IMR-90 (cell line): ENCODE results near the gene PRR13. TPM values are rescaled to one million over a fixed set of nuclear protein-coding genes. Genes with fewer than 3 reads are reported as not detected.

Experiments
- ATAC-seq: fragments of 200-7000 bp; cut with Tn5 transposase; 2 replicates; pipeline ENCODE4 v1.9.1; 2020; ENCODE audit warnings: low read depth, mild to moderate bottlenecking, moderate library complexity
- BruUV-seq: library from RNA; stranded (reverse); fragments of 400-500 nt; replicated peaks from 2 replicates; lab custom pipeline; 2021; lab: Mats Ljungman, UMichigan
- CTCF ChIA-PET: fragments of 300-600 bp; formaldehyde crosslinking; extraction: SDS; loops from one replicate; lab custom pipeline; 2021; ENCODE audit warnings: antibody characterized with exemption; lab: Yijun Ruan, JAX
- POLR2A ChIA-PET: fragments of 300-600 bp; sonication (Branson Sonifier 250); formaldehyde crosslinking; loops from one replicate; lab custom pipeline; 2022; ENCODE audit warnings: antibody characterized with exemption; ENCODE audit not compliant: unreplicated experiment; lab: Charles Lee
- DNase-seq: peaks from one replicate; pipeline ENCODE4 v3.0.0; 2013
- H2AFZ ChIP-seq: replicated peaks from 2 replicates; pipeline ENCODE3; 2013; ENCODE audit warnings: low read length, mild to moderate bottlenecking; ENCODE audit not compliant: poor library complexity
- H2AK5ac ChIP-seq: 2 replicates; pipeline ENCODE4 v1.6.1; 2013; ENCODE audit warnings: low read depth, low read length, inconsistent platforms
- H2AK9ac ChIP-seq: replicated peaks from 2 replicates; pipeline ENCODE3; 2013; ENCODE audit warnings: mild to moderate bottlenecking, low read depth, low read length, moderate library complexity; ENCODE audit not compliant: poor library complexity
- H2BK120ac ChIP-seq: 2 replicates; pipeline ENCODE4 v1.6.1; 2013; ENCODE audit warnings: low read depth, low read length, inconsistent platforms
- H2BK15ac ChIP-seq: 3 replicates; pipeline ENCODE4 v1.6.1; 2013; ENCODE audit warnings: low read depth, low read length, inconsistent platforms
- H2BK20ac ChIP-seq: 2 replicates; pipeline ENCODE4 v1.6.1; 2013; ENCODE audit warnings: low read depth, mild to moderate bottlenecking, inconsistent platforms, low read length, moderate library complexity
- H2BK5ac ChIP-seq: 2 replicates; pipeline ENCODE4 v1.6.1; 2013; ENCODE audit warnings: mild to moderate bottlenecking, low read depth, low read length, inconsistent platforms; ENCODE audit not compliant: poor library complexity, severe bottlenecking
- H3K14ac ChIP-seq: replicated peaks from 2 replicates; pipeline ENCODE4 v1.6.1; 2013; ENCODE audit warnings: low read depth, low read length, inconsistent platforms
- H3K18ac ChIP-seq: 2 replicates; pipeline ENCODE4 v1.6.1; 2013; ENCODE audit warnings: low read depth, low read length, control low read depth
- H3K23ac ChIP-seq: 2 replicates; pipeline ENCODE4 v1.6.1; 2013; ENCODE audit warnings: low read depth, low read length, inconsistent platforms
- H3K27ac ChIP-seq: 2 replicates; pipeline ENCODE4 v1.5.1; 2013; ENCODE audit warnings: mild to moderate bottlenecking, control low read depth, low read length; ENCODE audit not compliant: insufficient read depth
- H3K27me3 ChIP-seq: 2 replicates; pipeline ENCODE4 v1.6.1; 2013; ENCODE audit warnings: low read length; ENCODE audit not compliant: control insufficient read depth, insufficient read depth
- H3K36me3 ChIP-seq: 2 replicates; pipeline ENCODE4 v1.6.1; 2013; ENCODE audit warnings: low read length, mixed read lengths; ENCODE audit not compliant: control insufficient read depth, insufficient read depth
- H3K4ac ChIP-seq: 2 replicates; pipeline ENCODE4 v1.6.1; 2013; ENCODE audit warnings: low read depth, low read length, inconsistent platforms
- H3K4me1 ChIP-seq: 2 replicates; pipeline ENCODE4 v1.6.1; 2013; ENCODE audit warnings: low read length, mixed read lengths; ENCODE audit not compliant: control insufficient read depth, insufficient read depth
- H3K4me2 ChIP-seq: 2 replicates; pipeline ENCODE4 v1.6.1; 2013; ENCODE audit warnings: low read depth, mild to moderate bottlenecking, control low read depth, low read length, moderate library complexity
- H3K4me3 ChIP-seq: 2 replicates; pipeline ENCODE4 v1.5.1; 2013; ENCODE audit warnings: low read depth, mild to moderate bottlenecking, control low read depth, low read length, moderate library complexity; ENCODE audit not compliant: insufficient read depth
- H3K56ac ChIP-seq: 2 replicates; pipeline ENCODE4 v1.6.1; 2013; ENCODE audit warnings: low read length, inconsistent platforms; ENCODE audit not compliant: insufficient read depth; ENCODE audit errors: extremely low read depth
- H3K79me1 ChIP-seq, 2 experiments: 2 replicates each; pipeline ENCODE4 v1.6.1; 2013; ENCODE audit warnings: low read length in 2 of 2, inconsistent platforms in 1 of 2, low read depth in 1 of 2
- H3K9ac ChIP-seq: 2 replicates; pipeline ENCODE4 v1.6.1; 2013; ENCODE audit warnings: low read depth, low read length, control low read depth
- H3K9me1 ChIP-seq: 2 replicates; pipeline ENCODE4 v1.6.1; 2013; ENCODE audit warnings: low read length, inconsistent platforms; ENCODE audit not compliant: insufficient read depth
- H3K9me3 ChIP-seq: 2 replicates; pipeline ENCODE4 v1.6.1; 2013; ENCODE audit warnings: low read length; ENCODE audit not compliant: control insufficient read depth, insufficient read depth
- H4K20me1 ChIP-seq: 2 replicates; pipeline ENCODE4 v1.6.1; 2013; ENCODE audit warnings: low read length, inconsistent platforms; ENCODE audit not compliant: insufficient read depth
- H4K5ac ChIP-seq: 2 replicates; pipeline ENCODE4 v1.6.1; 2013; ENCODE audit warnings: mild to moderate bottlenecking, low read depth, low read length, control low read depth
- H4K8ac ChIP-seq, 2 experiments: 2 replicates each; pipeline ENCODE4 v1.6.1; 2013; ENCODE audit warnings: low read depth in 2 of 2, low read length in 2 of 2, control low read depth in 1 of 2, inconsistent platforms in 1 of 2
- H4K91ac ChIP-seq: 2 replicates; pipeline ENCODE4 v1.6.1; 2013; ENCODE audit warnings: low read depth, low read length, inconsistent platforms; ENCODE audit not compliant: insufficient read depth
- BHLHE40 ChIP-seq: fragments of 150-350 bp; IDR thresholded peaks from 2 replicates; pipeline ENCODE4 v1.6.1; 2016; ENCODE audit warnings: mild to moderate bottlenecking, low read depth, low read length
- CEBPB ChIP-seq: IDR thresholded peaks from 2 replicates; pipeline ENCODE4 v1.6.1; 2012; ENCODE audit warnings: low read depth, low read length, improper control_type of control experiment
- CHD1 ChIP-seq: IDR thresholded peaks from 2 replicates; pipeline ENCODE4 v1.6.1; 2012; ENCODE audit warnings: low read depth, low read length, improper control_type of control experiment
- FOS ChIP-seq: fragments of 150-350 bp; IDR thresholded peaks from 2 replicates; pipeline ENCODE4 v1.6.1; 2016; ENCODE audit warnings: low read depth, low read length
- MAFK ChIP-seq: IDR thresholded peaks from 2 replicates; pipeline ENCODE4 v1.6.1; 2012; ENCODE audit warnings: low read depth, low read length, improper control_type of control experiment
- MAZ ChIP-seq: IDR thresholded peaks from 2 replicates; pipeline ENCODE4 v1.6.1; 2012; ENCODE audit warnings: low read depth, mild to moderate bottlenecking, low read length, improper control_type of control experiment, moderate library complexity, borderline replicate concordance
- MXI1 ChIP-seq: IDR thresholded peaks from 2 replicates; pipeline ENCODE4 v1.6.1; 2012; ENCODE audit warnings: low read depth, mild to moderate bottlenecking, low read length, moderate library complexity, borderline replicate concordance
- NFE2L2 ChIP-seq: fragments of 150-350 bp; IDR thresholded peaks from 2 replicates; pipeline ENCODE4 v1.6.1; 2016; ENCODE audit warnings: low read depth, mild to moderate bottlenecking, low read length
- POLR2A ChIP-seq: IDR thresholded peaks from 2 replicates; pipeline ENCODE4 v1.6.1; 2012; ENCODE audit warnings: mild to moderate bottlenecking, low read depth, low read length
- RAD21 ChIP-seq: IDR thresholded peaks from 2 replicates; pipeline ENCODE4 v1.6.1; 2012; ENCODE audit warnings: low read length, improper control_type of control experiment
- RCOR1 ChIP-seq: IDR thresholded peaks from 2 replicates; pipeline ENCODE4 v1.6.1; 2012; ENCODE audit warnings: mild to moderate bottlenecking, low read length, improper control_type of control experiment; ENCODE audit not compliant: insufficient replicate concordance
- RFX5 ChIP-seq: IDR thresholded peaks from 2 replicates; pipeline ENCODE4 v1.8.0; 2012; ENCODE audit warnings: low read depth, mild to moderate bottlenecking, low read length, moderate library complexity
- SMC3 ChIP-seq: fragments of 150-350 bp; IDR thresholded peaks from 2 replicates; pipeline ENCODE4 v1.6.1; 2016; ENCODE audit warnings: low read depth, mild to moderate bottlenecking, antibody characterized with exemption, low read length, moderate library complexity
- WGBS, 2 experiments: methylation state at CpG; one replicate each; pipeline versions ENCODE4 v1.1.5 to v1.1.7; 2013; ENCODE audit warnings: missing lambda C conversion rate in 2 of 2; ENCODE audit not compliant: insufficient read length in 1 of 2; ENCODE audit errors: extremely low coverage in 2 of 2; 5-methylcytosine and 5-hydroxymethylcytosine counted together
- dilution Hi-C: fragments of 300-500 bp; cut with HindIII; formaldehyde crosslinking; loops from one replicate; pipeline ENCODE4 v1.14.3; 2018; ENCODE audit warnings: low sequenced_read_pairs; ENCODE audit not compliant: unreplicated experiment
- in situ Hi-C: fragments of 300-500 bp; cut with MboI; formaldehyde crosslinking; loops from 3 replicates; pipeline ENCODE4 v1.14.3; 2019; ENCODE audit warnings: low sequenced_read_pairs, inconsistent platforms, mixed read lengths
- intact Hi-C: fragments of 100-400 bp; cut with micrococcal nuclease; formaldehyde crosslinking; loops from 2 replicates; pipeline ENCODE4 v1.10.0; 2022
- polyA plus RNA-seq, 3 experiments: library from polyadenylated mRNA; depleted of rRNA; stranded (reverse); fragments of >200 nt; gene quantifications; 2 replicates each; pipeline ENCODE4 v1.2.3, GENCODE V29; 2012; ENCODE audit warnings: low replicate concordance in 1 of 3
- total RNA-seq: library from RNA; depleted of rRNA; stranded (reverse); fragments of >200 nt; gene quantifications from 2 replicates; pipeline ENCODE4 v1.2.3, GENCODE V29; 2012
- TF ChIP-seq, protein P1 (sequence below): conservative IDR thresholded peaks from 2 replicates; pipeline ENCODE4 v1.5.1; 2012; ENCODE audit warnings: mild to moderate bottlenecking, low read depth, low read length, improper control_type of control experiment
- TF ChIP-seq, protein P2 (sequence below): fragments of 150-350 bp; IDR thresholded peaks from 2 replicates; pipeline ENCODE4 v1.6.1; 2017; ENCODE audit warnings: mild to moderate bottlenecking, antibody characterized with exemption, low read length, low read depth
- TF ChIP-seq, protein P3 (sequence below): fragments of 150-350 bp; IDR thresholded peaks from 2 replicates; pipeline ENCODE4 v1.6.1; 2016; ENCODE audit warnings: low read depth, mild to moderate bottlenecking, low read length, moderate library complexity, borderline replicate concordance

PRR13 gene
- total and polyA plus RNA-seq, 2 of the 4 experiments (the other 2 are of a cell fraction): 25.5 to 114 TPM

DNA sequence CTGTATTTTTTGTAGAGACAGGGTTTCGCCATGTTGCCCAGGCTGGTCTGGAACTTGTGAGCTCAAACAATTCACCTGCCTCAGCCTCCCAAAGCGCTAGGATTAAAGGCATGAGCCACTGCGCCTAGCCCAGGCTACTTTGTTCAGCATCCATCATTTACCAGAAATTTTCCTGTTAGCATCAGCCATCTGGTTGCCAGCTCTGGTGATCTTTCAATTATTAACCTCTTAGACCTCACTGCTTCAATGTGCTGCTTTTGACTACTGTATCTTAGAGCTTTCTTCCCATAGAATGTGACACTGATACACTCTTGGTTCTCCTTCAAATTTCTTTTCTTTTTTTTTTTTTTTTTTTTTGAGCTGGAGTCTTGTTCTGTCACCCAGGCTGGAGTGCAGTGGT, 23.3 kb upstream of the PRR13 start:
- Histone ChIP-seq H2BK20ac (no peak overlapping the region), H2BK5ac (no peak overlapping the region), H2BK120ac (no peak overlapping the region), H4K5ac (no peak overlapping the region), H3K79me1 (peaks cover 0 to 3% of the 10 kb centered on the region in 2 experiments; a peak in 1 of 4 replicates), H3K27ac (no peak overlapping the region), H2BK15ac (no peak overlapping the region), H3K56ac (no peak overlapping the region), H3K9ac (no peak overlapping the region), H3K18ac (no peak overlapping the region), H2AFZ (no peak overlapping the region), H3K9me3 (no peaks in the 10 kb centered on the region), H2AK5ac (no peak overlapping the region), H3K14ac (no peak overlapping the region), H3K27me3 (no peaks in the 10 kb centered on the region), H3K4ac (no peak overlapping the region), H4K8ac (no peak overlapping the region), H3K4me3 (no peak overlapping the region), H3K4me2 (no peak overlapping the region), H4K91ac (no peak overlapping the region), H3K4me1 (peaks cover 10% of the 10 kb centered on the region), H4K20me1 (no peaks in the 10 kb centered on the region), H2AK9ac (no peak overlapping the region), H3K23ac (no peak overlapping the region), H3K9me1 (0 out of 2 replicates have a peak, but pooled peaks cover 4% of the 10 kb centered on the region), H3K36me3 (0 out of 2 replicates have a peak, but pooled peaks cover 1% of the 10 kb centered on the region)
- no peak for ATAC-seq
- CTCF ChIA-PET: interaction anchor here (1.4 kb wide), 1 partner anchor 66 kb away, joined by 5 read pairs; no protein-coding TSS in a partner anchor
- no CpG with 5 or more reads among the region's 3 CpGs for WGBS, 2 experiments
- BruUV-seq: no TSS peak
- in situ Hi-C loops: loop anchor here (5.0 kb wide), 1 partner anchor 61 kb away; no protein-coding TSS in a partner anchor
- TF ChIP-seq, protein P1, sequence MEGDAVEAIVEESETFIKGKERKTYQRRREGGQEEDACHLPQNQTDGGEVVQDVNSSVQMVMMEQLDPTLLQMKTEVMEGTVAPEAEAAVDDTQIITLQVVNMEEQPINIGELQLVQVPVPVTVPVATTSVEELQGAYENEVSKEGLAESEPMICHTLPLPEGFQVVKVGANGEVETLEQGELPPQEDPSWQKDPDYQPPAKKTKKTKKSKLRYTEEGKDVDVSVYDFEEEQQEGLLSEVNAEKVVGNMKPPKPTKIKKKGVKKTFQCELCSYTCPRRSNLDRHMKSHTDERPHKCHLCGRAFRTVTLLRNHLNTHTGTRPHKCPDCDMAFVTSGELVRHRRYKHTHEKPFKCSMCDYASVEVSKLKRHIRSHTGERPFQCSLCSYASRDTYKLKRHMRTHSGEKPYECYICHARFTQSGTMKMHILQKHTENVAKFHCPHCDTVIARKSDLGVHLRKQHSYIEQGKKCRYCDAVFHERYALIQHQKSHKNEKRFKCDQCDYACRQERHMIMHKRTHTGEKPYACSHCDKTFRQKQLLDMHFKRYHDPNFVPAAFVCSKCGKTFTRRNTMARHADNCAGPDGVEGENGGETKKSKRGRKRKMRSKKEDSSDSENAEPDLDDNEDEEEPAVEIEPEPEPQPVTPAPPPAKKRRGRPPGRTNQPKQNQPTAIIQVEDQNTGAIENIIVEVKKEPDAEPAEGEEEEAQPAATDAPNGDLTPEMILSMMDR: no peak
- no peak for TF ChIP-seq MXI1
- TF ChIP-seq, protein P2, sequence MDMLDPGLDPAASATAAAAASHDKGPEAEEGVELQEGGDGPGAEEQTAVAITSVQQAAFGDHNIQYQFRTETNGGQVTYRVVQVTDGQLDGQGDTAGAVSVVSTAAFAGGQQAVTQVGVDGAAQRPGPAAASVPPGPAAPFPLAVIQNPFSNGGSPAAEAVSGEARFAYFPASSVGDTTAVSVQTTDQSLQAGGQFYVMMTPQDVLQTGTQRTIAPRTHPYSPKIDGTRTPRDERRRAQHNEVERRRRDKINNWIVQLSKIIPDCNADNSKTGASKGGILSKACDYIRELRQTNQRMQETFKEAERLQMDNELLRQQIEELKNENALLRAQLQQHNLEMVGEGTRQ: no peak
- TF ChIP-seq BHLHE40: no peak
- no peak for TF ChIP-seq NFE2L2
- no peak for TF ChIP-seq MAZ
- TF ChIP-seq RFX5: no peak
- no peak for TF ChIP-seq RCOR1
- no peak for TF ChIP-seq POLR2A
- no peak for TF ChIP-seq FOS
- TF ChIP-seq SMC3: no peak
- TF ChIP-seq MAFK: no peak
- TF ChIP-seq CHD1: no peak
- TF ChIP-seq RAD21: no peak
- TF ChIP-seq, protein P3, sequence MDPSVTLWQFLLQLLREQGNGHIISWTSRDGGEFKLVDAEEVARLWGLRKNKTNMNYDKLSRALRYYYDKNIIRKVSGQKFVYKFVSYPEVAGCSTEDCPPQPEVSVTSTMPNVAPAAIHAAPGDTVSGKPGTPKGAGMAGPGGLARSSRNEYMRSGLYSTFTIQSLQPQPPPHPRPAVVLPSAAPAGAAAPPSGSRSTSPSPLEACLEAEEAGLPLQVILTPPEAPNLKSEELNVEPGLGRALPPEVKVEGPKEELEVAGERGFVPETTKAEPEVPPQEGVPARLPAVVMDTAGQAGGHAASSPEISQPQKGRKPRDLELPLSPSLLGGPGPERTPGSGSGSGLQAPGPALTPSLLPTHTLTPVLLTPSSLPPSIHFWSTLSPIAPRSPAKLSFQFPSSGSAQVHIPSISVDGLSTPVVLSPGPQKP: no peak
- no peak for TF ChIP-seq CEBPB
- no peak for DNase-seq
- intact Hi-C loops: no loop called here
- dilution Hi-C loops: no loop called here
- POLR2A ChIA-PET: interaction anchor here (0.5 kb wide), 1 partner anchor 35 kb away, joined by 4 read pairs; no protein-coding TSS in a partner anchor
